AG04450 (cell line): ENCODE data around the gene AHNAK2. TPM values are rescaled to one million over a fixed set of nuclear protein-coding genes. Genes with fewer than 3 reads are reported as not detected.
"Not testable (repeated sequence)": the region's sequence is repeated elsewhere in the genome, so short reads cannot be mapped to it uniquely, and the experiment has no call there.

Experiments
- CTCF ChIA-PET: fragments of 300-600, 350-600 bp; formaldehyde crosslinking; extraction: SDS; loops from one replicate; lab custom pipeline; 2022; ENCODE audit warnings: antibody characterized with exemption, inconsistent platforms; lab: Charles Lee
- POLR2A ChIA-PET: fragments of 350-600 bp; formaldehyde crosslinking; extraction: SDS; loops from one replicate; lab custom pipeline; 2021; ENCODE audit warnings: antibody characterized with exemption, inconsistent platforms; lab: Yijun Ruan, JAX
- DNase-seq: peaks from one replicate; pipeline ENCODE4 v3.0.0-alpha.2; 2011; ENCODE audit warnings: low read depth, low spot score
- H3K27ac ChIP-seq: one replicate; pipeline ENCODE4 v1.5.1; 2012; ENCODE audit warnings: low read depth, low read length, control low read depth
- H3K27me3 ChIP-seq: one replicate; pipeline ENCODE4 v1.6.0; 2012; ENCODE audit warnings: low read length; ENCODE audit not compliant: control insufficient read depth, insufficient read depth
- H3K4me3 ChIP-seq: 2 replicates; pipeline ENCODE4 v1.5.1; 2011; ENCODE audit warnings: mild to moderate bottlenecking, low read depth, low read length, control low read depth
- H3K9me3 ChIP-seq: 2 replicates; pipeline ENCODE4 v1.5.1; 2012; ENCODE audit warnings: low read length; ENCODE audit not compliant: control insufficient read depth, insufficient read depth
- polyA plus RNA-seq: library from polyadenylated mRNA; depleted of rRNA; stranded (reverse); fragments of >200 nt; gene quantifications from 2 replicates; pipeline ENCODE4 v1.2.3, GENCODE V29; 2011
- TF ChIP-seq, protein P1 (sequence below): IDR thresholded peaks from 2 replicates; pipeline ENCODE4 v1.5.1; 2011; ENCODE audit warnings: low read depth, low read length, control low read depth, inconsistent platforms

Gene AHNAK2
- polyA plus RNA-seq, 1 experiment = 10.0 TPM

DNA sequence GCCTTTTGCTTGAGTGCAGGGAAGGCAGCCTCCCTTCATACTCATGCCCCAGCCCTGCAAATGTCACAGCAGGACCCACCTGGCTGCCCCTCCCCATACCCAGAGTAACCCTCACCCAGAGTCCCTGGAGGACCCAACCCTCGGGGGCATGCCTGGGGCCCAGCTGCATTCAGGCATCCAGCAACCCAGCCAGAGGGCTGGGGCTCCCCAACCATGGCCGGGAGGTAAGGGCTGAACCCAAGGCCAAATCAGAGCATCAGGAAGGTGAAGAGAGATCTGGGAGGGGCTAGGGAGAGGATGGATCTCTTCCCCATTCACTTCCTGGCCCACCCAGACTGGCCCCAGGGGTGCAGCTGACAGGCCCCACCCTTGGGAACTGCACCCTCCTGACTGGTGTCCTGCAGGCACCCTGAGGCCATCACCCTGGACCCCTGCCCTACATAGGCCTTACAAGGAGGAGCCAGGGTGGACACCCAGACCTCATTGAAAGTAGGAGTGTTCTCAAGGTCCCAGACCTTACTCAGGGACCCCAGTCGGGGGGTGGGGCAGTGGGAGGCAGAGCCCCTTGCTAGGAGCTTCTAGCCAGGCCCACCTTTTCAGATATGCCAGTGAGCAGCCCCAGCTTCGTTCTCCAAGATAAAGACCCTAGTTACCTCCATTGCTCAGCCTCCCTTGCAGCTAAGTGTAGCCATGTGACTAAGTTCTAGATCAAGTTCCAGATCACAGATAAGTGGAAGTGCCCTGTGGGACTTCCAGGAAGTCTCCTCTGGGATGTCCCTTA lies 54.3 kb downstream of the AHNAK2 start:
- H3K27ac ChIP-seq = no peak overlapping the region
- H3K4me3 ChIP-seq = no peak overlapping the region
- H3K27me3 ChIP-seq = peaks cover 2% of the 10 kb centered on the region
- TF ChIP-seq, protein P1, sequence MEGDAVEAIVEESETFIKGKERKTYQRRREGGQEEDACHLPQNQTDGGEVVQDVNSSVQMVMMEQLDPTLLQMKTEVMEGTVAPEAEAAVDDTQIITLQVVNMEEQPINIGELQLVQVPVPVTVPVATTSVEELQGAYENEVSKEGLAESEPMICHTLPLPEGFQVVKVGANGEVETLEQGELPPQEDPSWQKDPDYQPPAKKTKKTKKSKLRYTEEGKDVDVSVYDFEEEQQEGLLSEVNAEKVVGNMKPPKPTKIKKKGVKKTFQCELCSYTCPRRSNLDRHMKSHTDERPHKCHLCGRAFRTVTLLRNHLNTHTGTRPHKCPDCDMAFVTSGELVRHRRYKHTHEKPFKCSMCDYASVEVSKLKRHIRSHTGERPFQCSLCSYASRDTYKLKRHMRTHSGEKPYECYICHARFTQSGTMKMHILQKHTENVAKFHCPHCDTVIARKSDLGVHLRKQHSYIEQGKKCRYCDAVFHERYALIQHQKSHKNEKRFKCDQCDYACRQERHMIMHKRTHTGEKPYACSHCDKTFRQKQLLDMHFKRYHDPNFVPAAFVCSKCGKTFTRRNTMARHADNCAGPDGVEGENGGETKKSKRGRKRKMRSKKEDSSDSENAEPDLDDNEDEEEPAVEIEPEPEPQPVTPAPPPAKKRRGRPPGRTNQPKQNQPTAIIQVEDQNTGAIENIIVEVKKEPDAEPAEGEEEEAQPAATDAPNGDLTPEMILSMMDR = no peak
- DNase-seq = no peak
- H3K9me3 ChIP-seq = peaks cover 10% of the 10 kb centered on the region
- ChIA-PET POLR2A (no interaction called here), CTCF (no interaction called here)

DNA sequence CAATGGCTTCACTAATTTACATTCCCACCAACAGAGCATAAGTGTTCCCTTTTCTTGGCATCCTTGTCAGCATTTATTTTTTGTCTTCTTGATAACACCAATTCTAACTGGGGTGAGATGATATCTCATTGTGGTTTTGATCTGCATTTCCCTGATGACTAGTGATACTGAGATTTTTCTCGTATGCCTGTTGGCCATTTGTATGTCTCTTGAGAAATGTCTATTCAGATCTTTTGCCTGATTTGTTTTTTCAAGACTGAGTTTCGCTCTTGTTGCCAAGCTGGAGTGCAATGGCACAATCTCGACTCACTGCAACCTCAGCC lies 58.2 kb downstream of the AHNAK2 start:
- TF ChIP-seq, protein P1 = no peak
- Histone ChIP-seq H3K27me3 (peaks cover 15% of the 10 kb centered on the region), H3K27ac (no peak overlapping the region), H3K4me3 (no peak overlapping the region), H3K9me3 (peaks cover 10% of the 10 kb centered on the region)
- POLR2A ChIA-PET = no interaction called here
- DNase-seq = no peak
- CTCF ChIA-PET = no interaction called here

DNA sequence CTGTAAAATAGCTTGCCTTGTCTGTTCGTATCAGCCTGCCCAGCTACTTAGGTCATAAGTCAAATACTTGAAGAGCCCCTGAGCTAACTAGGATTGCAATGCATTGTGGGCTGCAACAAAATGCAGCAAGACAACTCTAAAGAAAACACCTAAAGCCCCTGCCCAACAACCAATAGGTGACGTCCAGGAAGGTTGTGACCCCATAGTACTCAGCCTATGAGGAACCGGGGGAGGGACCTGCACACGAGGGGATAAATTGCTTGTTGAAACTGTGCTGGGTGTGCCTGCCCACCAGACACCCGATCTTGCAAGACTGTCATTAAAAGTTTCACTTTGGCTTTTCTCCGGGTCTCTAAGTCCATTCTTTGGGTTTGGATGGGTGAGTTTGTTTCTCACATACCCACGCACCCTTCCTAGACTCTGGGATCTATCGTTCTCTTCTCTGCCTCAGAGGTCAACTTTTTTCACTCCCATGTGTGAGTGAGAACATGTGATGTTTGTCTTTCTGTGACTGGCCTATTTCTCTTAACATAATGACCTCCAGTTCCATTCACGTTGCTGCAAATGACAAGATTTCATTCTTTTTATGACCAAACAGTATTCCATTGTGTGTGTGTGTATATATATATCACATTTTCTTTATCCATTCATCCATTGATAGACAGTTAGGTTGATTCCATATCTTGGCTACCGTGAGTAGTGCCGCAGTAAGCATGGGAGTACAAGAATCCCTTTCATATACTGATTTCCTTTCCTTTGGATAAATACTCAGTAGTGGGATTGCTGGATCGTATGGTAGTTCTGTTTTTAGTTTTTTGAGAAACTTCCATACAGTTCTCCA lies 58.8 kb downstream of the AHNAK2 start:
- H3K27me3 ChIP-seq = peaks cover 15% of the 10 kb centered on the region
- POLR2A ChIA-PET = interaction anchor here (0.6 kb wide), 1 partner anchor 57 kb away, joined by 7 read pairs; no protein-coding TSS in a partner anchor
- not testable (repeated sequence) for H3K4me3 ChIP-seq, H3K27ac ChIP-seq, H3K9me3 ChIP-seq, DNase-seq
- CTCF ChIA-PET = interaction anchor here (1.7 kb wide), 1 partner anchor 14 kb away, joined by 3 read pairs; no protein-coding TSS in a partner anchor

DNA sequence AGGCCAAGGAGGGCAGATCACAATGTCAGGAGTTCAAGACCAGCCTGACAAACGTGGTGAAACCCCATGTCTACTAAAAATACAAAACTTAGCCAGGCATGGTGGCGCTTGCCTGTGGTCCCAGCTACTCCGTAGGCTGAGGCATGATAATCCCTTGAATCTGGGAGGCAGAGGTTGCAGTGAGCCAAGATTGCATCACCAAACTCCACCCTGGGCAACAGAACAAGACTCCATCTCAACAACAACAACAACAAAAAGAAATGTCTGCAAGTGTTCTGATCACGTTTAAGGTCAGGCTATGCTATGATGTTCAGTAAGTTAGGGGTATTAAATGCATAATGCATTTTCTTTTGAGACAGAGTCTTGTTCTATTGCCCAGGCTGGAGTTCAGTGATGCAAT lies 60.2 kb downstream of the AHNAK2 start:
- no peaks in the 10 kb centered on the region for H3K9me3 ChIP-seq
- ChIA-PET CTCF (interaction anchor here (1.7 kb wide), 1 partner anchor 16 kb away, joined by 3 read pairs; no protein-coding TSS in a partner anchor), POLR2A (no interaction called here)
- TF ChIP-seq, protein P1 = no peak
- H3K27ac ChIP-seq = no peak overlapping the region
- no peak for DNase-seq
- no peak overlapping the region for H3K4me3 ChIP-seq
- H3K27me3 ChIP-seq = peaks cover 21% of the 10 kb centered on the region

DNA sequence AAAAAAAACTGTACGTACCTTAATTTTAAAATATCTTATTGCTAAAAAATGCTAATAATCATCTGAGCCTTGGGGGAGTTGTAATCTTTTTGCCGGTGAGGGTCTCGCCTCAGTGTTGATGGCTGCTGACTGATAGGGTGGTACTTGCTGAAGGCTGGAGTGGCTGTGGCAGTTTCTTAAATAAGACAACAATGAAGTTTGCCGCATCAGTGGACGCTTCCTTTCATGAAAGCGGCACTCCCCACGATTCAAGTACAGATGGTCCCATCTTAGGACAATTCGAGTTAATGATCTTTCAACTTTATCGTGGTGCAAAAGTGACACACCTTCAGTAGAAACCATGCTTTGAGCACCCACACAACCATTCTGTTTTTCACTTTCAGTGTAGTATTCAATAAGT lies 61.1 kb downstream of the AHNAK2 start:
- Histone ChIP-seq H3K27me3 (peaks cover 21% of the 10 kb centered on the region), H3K27ac (no peak overlapping the region), H3K9me3 (peaks cover 3% of the 10 kb centered on the region), H3K4me3 (no peak overlapping the region)
- POLR2A ChIA-PET = no interaction called here
- CTCF ChIA-PET = interaction anchor here (0.6 to 1.0 kb wide), 4 partner anchors 17 to 129 kb away, joined by 3 to 5 read pairs (median 3); no protein-coding TSS in a partner anchor
- DNase-seq = no peak
- TF ChIP-seq, protein P1 = no peak
